H1 (cell line): Measurements from ENCODE around the gene ZNF320. TPM values are rescaled to one million over a fixed set of nuclear protein-coding genes. Genes with fewer than 3 reads are reported as not detected.
A peak's percentile ranks its signal among the peaks of the same experiment; 100 is the strongest.

Experiments
- CTCF ChIA-PET: fragments of 300-600 bp; sonication (Branson Sonifier 250); formaldehyde crosslinking; loops from one replicate; lab custom pipeline; 2021; ENCODE audit not compliant: partially characterized antibody; lab: Charles Lee
- POLR2A ChIA-PET: fragments of 300-600 bp; sonication (Branson Sonifier 250); formaldehyde crosslinking; loops from one replicate; lab custom pipeline; 2021; ENCODE audit warnings: inconsistent platforms; ENCODE audit not compliant: partially characterized antibody; lab: Charles Lee
- DNase-seq, 2 experiments: peaks; one replicate each; pipeline versions ENCODE4 v3.0.0 to v3.0.0-alpha.2; 2010 to 2022; ENCODE audit warnings: low spot score in 2 of 2, low read depth in 1 of 2, mixed read lengths in 1 of 2
- FAIRE-seq: peaks from 2 replicates; lab custom pipeline; 2011; peaks lifted over from hg19 to GRCh38; lab: Jason Lieb, UNC
- H2AFZ ChIP-seq: 2 replicates; pipeline ENCODE4 v1.8.1; 2012; ENCODE audit warnings: low read length, inconsistent platforms
- H2AK5ac ChIP-seq: 2 replicates; pipeline ENCODE4 v1.6.1; 2013; ENCODE audit warnings: low read depth, low read length
- H2BK120ac ChIP-seq: replicated peaks from 2 replicates; pipeline ENCODE3; 2013; ENCODE audit warnings: low read depth, low read length, inconsistent platforms
- H2BK12ac ChIP-seq: 2 replicates; pipeline ENCODE4 v1.6.1; 2013; ENCODE audit warnings: low read depth, low read length
- H2BK15ac ChIP-seq: 2 replicates; pipeline ENCODE4 v1.6.1; 2013; ENCODE audit warnings: low read length
- H2BK20ac ChIP-seq: 2 replicates; pipeline ENCODE4 v1.6.1; 2013; ENCODE audit warnings: low read length
- H2BK5ac ChIP-seq: 2 replicates; pipeline ENCODE4 v1.6.1; 2013; ENCODE audit warnings: low read depth, low read length
- H3K14ac ChIP-seq: 2 replicates; pipeline ENCODE4 v1.6.1; 2013; ENCODE audit warnings: inconsistent platforms; ENCODE audit not compliant: insufficient read length
- H3K18ac ChIP-seq: 2 replicates; pipeline ENCODE4 v1.6.1; 2013; ENCODE audit warnings: low read length; ENCODE audit errors: extremely low read depth
- H3K23ac ChIP-seq: 2 replicates; pipeline ENCODE4 v1.6.1; 2013; ENCODE audit warnings: inconsistent platforms; ENCODE audit not compliant: insufficient read length
- H3K23me2 ChIP-seq: 2 replicates; pipeline ENCODE4 v1.6.1; 2013; ENCODE audit warnings: low read depth, low read length
- H3K27ac ChIP-seq: 2 replicates; pipeline ENCODE4 v1.6.1; 2011; ENCODE audit warnings: low read depth, low read length, inconsistent platforms
- H3K27me3 ChIP-seq, 4 experiments: replicated peaks in 1 of 4; 1 replicate in 1 of 4; 2 replicates in 3 of 4; pipeline versions ENCODE4 v1.6.1 to v1.8.1; 2011 to 2013; ENCODE audit warnings: low read length in 3 of 4, mild to moderate bottlenecking in 3 of 4, inconsistent platforms in 2 of 4, mixed read lengths in 2 of 4, moderate library complexity in 1 of 4; ENCODE audit not compliant: control insufficient read depth in 3 of 4, insufficient read depth in 3 of 4; ENCODE audit errors: extremely low read depth in 1 of 4
- H3K36me3 ChIP-seq, 4 experiments: 2 replicates each; pipeline versions ENCODE4 v1.6.1 to v1.8.1; 2011 to 2013; ENCODE audit warnings: mild to moderate bottlenecking in 4 of 4, low read length in 3 of 4, moderate library complexity in 2 of 4, control low read depth in 1 of 4, inconsistent platforms in 1 of 4; ENCODE audit not compliant: insufficient read depth in 4 of 4, control insufficient read depth in 2 of 4
- H3K4ac ChIP-seq: replicated peaks from 2 replicates; pipeline ENCODE3; 2013; ENCODE audit warnings: low read length, low read depth, mixed read lengths, inconsistent platforms; ENCODE audit not compliant: insufficient read length
- H3K4me1 ChIP-seq, 4 experiments: replicated peaks in 1 of 4; 1 replicate in 1 of 4; 2 replicates in 3 of 4; pipeline versions ENCODE4 v1.6.1 to v1.8.1; 2011 to 2013; ENCODE audit warnings: low read length in 3 of 4, inconsistent platforms in 2 of 4, mixed read lengths in 1 of 4; ENCODE audit not compliant: insufficient read depth in 4 of 4, control insufficient read depth in 3 of 4
- H3K4me2 ChIP-seq, 2 experiments: 2 replicates each; pipeline versions ENCODE4 v1.6.1 to v1.8.1; 2011 to 2013; ENCODE audit warnings: low read depth in 2 of 2, low read length in 2 of 2, control low read depth in 1 of 2, inconsistent platforms in 1 of 2, mild to moderate bottlenecking in 1 of 2; ENCODE audit not compliant: insufficient read depth in 1 of 2
- H3K4me3 ChIP-seq, 4 experiments: fragments of 200-600, 300-600 bp in 1 of 4; sonication (generic), shearing (Covaris generic), sonication (Bioruptor Twin) in 1 of 4; 2 replicates each; pipeline versions ENCODE4 v1.5.1 to v1.8.1; 2011 to 2016; ENCODE audit warnings: low read length in 4 of 4, low read depth in 3 of 4, control low read depth in 2 of 4, inconsistent platforms in 2 of 4, mild to moderate bottlenecking in 2 of 4, mixed read lengths in 1 of 4, moderate library complexity in 1 of 4; ENCODE audit not compliant: insufficient read depth in 2 of 4; ENCODE audit errors: extremely low read depth in 1 of 4
- H3K56ac ChIP-seq: replicated peaks from 2 replicates; pipeline ENCODE3; 2013; ENCODE audit warnings: low read depth, mild to moderate bottlenecking, mixed read lengths, low read length, inconsistent platforms; ENCODE audit not compliant: insufficient read length
- H3K79me1 ChIP-seq: 2 replicates; pipeline ENCODE4 v1.6.1; 2013; ENCODE audit warnings: low read depth, low read length, control low read depth
- H3K79me2 ChIP-seq, 2 experiments: 2 replicates each; pipeline versions ENCODE4 v1.6.1 to v1.8.1; 2012 to 2013; ENCODE audit warnings: low read length in 2 of 2, mild to moderate bottlenecking in 2 of 2, inconsistent platforms in 1 of 2; ENCODE audit not compliant: insufficient read depth in 2 of 2, control insufficient read depth in 1 of 2
- H3K9ac ChIP-seq, 4 experiments: replicated peaks in 1 of 4; 1 replicate in 1 of 4; 2 replicates in 3 of 4; pipeline versions ENCODE4 v1.6.1 to v1.8.1; 2011 to 2013; ENCODE audit warnings: low read depth in 3 of 4, low read length in 3 of 4, control low read depth in 2 of 4, mild to moderate bottlenecking in 2 of 4, moderate library complexity in 2 of 4, inconsistent platforms in 1 of 4; ENCODE audit errors: extremely low read depth in 1 of 4
- H3K9me3 ChIP-seq, 2 experiments: 2 replicates each; pipeline versions ENCODE4 v1.6.1 to v1.8.1; 2012 to 2013; ENCODE audit warnings: mild to moderate bottlenecking in 2 of 2, moderate library complexity in 2 of 2, control low read depth in 1 of 2, inconsistent platforms in 1 of 2, low read depth in 1 of 2, low read length in 1 of 2, mixed read lengths in 1 of 2; ENCODE audit not compliant: insufficient read depth in 2 of 2
- H4K20me1 ChIP-seq, 2 experiments: replicated peaks in 1 of 2; 2 replicates each; pipeline versions ENCODE3 to v1.8.1; 2011 to 2013; ENCODE audit warnings: inconsistent platforms in 2 of 2, low read length in 2 of 2, mild to moderate bottlenecking in 1 of 2; ENCODE audit not compliant: insufficient read depth in 2 of 2, control insufficient read depth in 1 of 2
- H4K5ac ChIP-seq: 2 replicates; pipeline ENCODE4 v1.6.1; 2013; ENCODE audit warnings: low read length, low read depth, mixed read lengths, inconsistent platforms; ENCODE audit not compliant: insufficient read length
- H4K8ac ChIP-seq: 2 replicates; pipeline ENCODE4 v1.8.0; 2013; ENCODE audit warnings: mild to moderate bottlenecking, moderate library complexity, low read length, inconsistent platforms; ENCODE audit not compliant: insufficient read depth; ENCODE audit errors: extremely low read depth
- H4K91ac ChIP-seq: replicated peaks from 2 replicates; pipeline ENCODE3; 2013; ENCODE audit warnings: low read length, mixed read lengths, inconsistent platforms; ENCODE audit not compliant: insufficient read length
- CHD2 ChIP-seq: IDR thresholded peaks from 2 replicates; pipeline ENCODE4 v1.6.1; 2012; ENCODE audit warnings: low read length, improper control_type of control experiment
- KDM1A ChIP-seq: fragments of 200-600, 300-600 bp; sonication (generic); IDR thresholded peaks from 2 replicates; pipeline ENCODE4 v1.7.1; 2016; ENCODE audit warnings: mild to moderate bottlenecking, low read length, borderline replicate concordance
- MAX ChIP-seq: IDR thresholded peaks from 2 replicates; pipeline ENCODE4 v1.6.1; 2012; ENCODE audit warnings: inconsistent platforms
- NANOG ChIP-seq: IDR thresholded peaks from 2 replicates; pipeline ENCODE4 v1.6.1; 2011; ENCODE audit warnings: low read length, low read depth, mild to moderate bottlenecking, inconsistent platforms; ENCODE audit not compliant: insufficient read depth, poor library complexity, severe bottlenecking
- SAP30 ChIP-seq: fragments of 300-600 bp; sonication (generic); IDR thresholded peaks from 2 replicates; pipeline ENCODE4 v1.7.1; 2012; ENCODE audit warnings: low read length, moderate library complexity, mild to moderate bottlenecking, inconsistent platforms; ENCODE audit not compliant: insufficient read depth, insufficient replicate concordance
- WGBS, 2 experiments: shearing (Covaris generic) in 1 of 2; methylation state at CpG; one replicate each; pipeline versions ENCODE4 v1.1.6 to v1.1.7; 2013 to 2015; ENCODE audit warnings: low lambda C conversion rate in 2 of 2, mixed read lengths in 2 of 2, inconsistent platforms in 1 of 2, low coverage in 1 of 2, missing lambda C conversion rate in 1 of 2; ENCODE audit not compliant: insufficient replicate concordance in 2 of 2, insufficient coverage in 1 of 2, insufficient read length in 1 of 2; ENCODE audit errors: extremely low coverage in 1 of 2, missing lambda C conversion rate in 1 of 2; 5-methylcytosine and 5-hydroxymethylcytosine counted together
- polyA plus RNA-seq, 7 experiments: library from polyadenylated mRNA; depleted of rRNA in 3 of 7; stranded (reverse) in 5 of 7; unstranded in 2 of 7; fragments of >200 nt in 5 of 7; fragments of 200-250 nt in 2 of 7; gene quantifications; 1 replicate in 5 of 7; 2 replicates in 1 of 7; 4 replicates in 1 of 7; pipeline versions ENCODE4 v1.2.1 to v1.2.3, GENCODE V29; 2011 to 2013; ENCODE audit warnings: missing spikeins in 2 of 7, mixed read lengths in 2 of 7
- total RNA-seq: library from RNA; stranded (reverse); fragmentation: NEBNext Ultra II Directional; extraction: Animal tissue kit (Norgen Biotek cat#: 25700); gene quantifications from 2 replicates; pipeline ENCODE4 v1.2.1, GENCODE V29; 2021

ZNF320 gene
- total and polyA plus RNA-seq, 2 of the 8 experiments (the other 6 are each of a cell fraction or from before 2014, with no cell fraction given) = 20.6 to 26.8 TPM

- H3K4me3 ChIP-seq = peak overlapping the region; percentile 87 to 97 (median 90)
- H2AFZ ChIP-seq = no peak overlapping the region
- no peak overlapping the region for H2BK12ac ChIP-seq
- H4K5ac ChIP-seq = no peak overlapping the region
- no peak for FAIRE-seq
- CTCF ChIA-PET = interaction anchor here (0.8 kb wide), 1 partner anchor 67 kb away, joined by 4 read pairs; the partner anchor contains the start of gene ZNF816
- peak overlapping the region; percentile 63 to 79 for H3K4me2 ChIP-seq
- no peak overlapping the region for H2BK120ac ChIP-seq
- H2BK20ac ChIP-seq = no peak overlapping the region
- H3K4ac ChIP-seq = no peak overlapping the region
- TF ChIP-seq SAP30 (no peak), KDM1A (peak; percentile 86), MAX (peak; percentile 11; the same call in 1 of the 2 replicates), CHD2 (no peak), NANOG (no peak)
- H4K91ac ChIP-seq = no peak overlapping the region
- H4K20me1 ChIP-seq = peaks cover 0 to 3% of the 10 kb centered on the region in 2 experiments
- POLR2A ChIA-PET = interaction anchor here (0.8 to 2.5 kb wide), 6 partner anchors 12 to 66 kb away, joined by 3 to 9 read pairs (median 4); partner anchors contain the start of gene ZNF816
- peak overlapping the region; percentile 89; the same call in 1 of the 2 replicates for H3K27ac ChIP-seq
- peak in 1 of 2 experiments; percentile 57 for DNase-seq
- H3K14ac ChIP-seq = no peak overlapping the region
- peak overlapping the region; percentile 68 to 89 (median 85) for H3K9ac ChIP-seq
- H3K4me1 ChIP-seq = peaks cover 3 to 8% (median 5%) of the 10 kb centered on the region in 4 experiments; a peak in 5 of 7 replicates
- H3K23me2 ChIP-seq = peaks cover 4% of the 10 kb centered on the region; the same call in 1 of the 2 replicates
- H2AK5ac ChIP-seq = no peak overlapping the region
- peaks cover 3 to 37% of the 10 kb centered on the region in 2 experiments; a peak in 2 of 4 replicates for H3K79me2 ChIP-seq
- H2BK5ac ChIP-seq = peak overlapping the region; percentile 79; the same call in 1 of the 2 replicates
- H3K56ac ChIP-seq = peak overlapping the region; percentile 34
- H3K36me3 ChIP-seq = peaks cover 0 to 10% (median 5%) of the 10 kb centered on the region in 4 experiments; a peak in 5 of 8 replicates
- H4K8ac ChIP-seq = peak overlapping the region; percentile 93; the same call in 1 of the 2 replicates
- H3K23ac ChIP-seq = no peak overlapping the region
- H2BK15ac ChIP-seq = no peak overlapping the region
- no peak overlapping the region for H3K18ac ChIP-seq
- no peaks in the 10 kb centered on the region for H3K9me3 ChIP-seq
- peaks cover 8% of the 10 kb centered on the region for H3K79me1 ChIP-seq
- 45% methylated on average over 24 of the region's 24 CpGs; no CpG with 5 or more reads in 1 of the 2 experiments for WGBS, 2 experiments
- H3K27me3 ChIP-seq = no peaks in the 10 kb centered on the region
Observed at GRCh38 chr19:52896431-52897137, 851 bp downstream of the ZNF320 start.
